ENCODE measurements around the gene FNTB. TPM values are rescaled to one million over a fixed set of nuclear protein-coding genes. Genes with fewer than 3 reads are reported as not detected.

FNTB gene
- total RNA-seq, 1 experiment from 2014 or later, result 20.7 TPM

DNA sequence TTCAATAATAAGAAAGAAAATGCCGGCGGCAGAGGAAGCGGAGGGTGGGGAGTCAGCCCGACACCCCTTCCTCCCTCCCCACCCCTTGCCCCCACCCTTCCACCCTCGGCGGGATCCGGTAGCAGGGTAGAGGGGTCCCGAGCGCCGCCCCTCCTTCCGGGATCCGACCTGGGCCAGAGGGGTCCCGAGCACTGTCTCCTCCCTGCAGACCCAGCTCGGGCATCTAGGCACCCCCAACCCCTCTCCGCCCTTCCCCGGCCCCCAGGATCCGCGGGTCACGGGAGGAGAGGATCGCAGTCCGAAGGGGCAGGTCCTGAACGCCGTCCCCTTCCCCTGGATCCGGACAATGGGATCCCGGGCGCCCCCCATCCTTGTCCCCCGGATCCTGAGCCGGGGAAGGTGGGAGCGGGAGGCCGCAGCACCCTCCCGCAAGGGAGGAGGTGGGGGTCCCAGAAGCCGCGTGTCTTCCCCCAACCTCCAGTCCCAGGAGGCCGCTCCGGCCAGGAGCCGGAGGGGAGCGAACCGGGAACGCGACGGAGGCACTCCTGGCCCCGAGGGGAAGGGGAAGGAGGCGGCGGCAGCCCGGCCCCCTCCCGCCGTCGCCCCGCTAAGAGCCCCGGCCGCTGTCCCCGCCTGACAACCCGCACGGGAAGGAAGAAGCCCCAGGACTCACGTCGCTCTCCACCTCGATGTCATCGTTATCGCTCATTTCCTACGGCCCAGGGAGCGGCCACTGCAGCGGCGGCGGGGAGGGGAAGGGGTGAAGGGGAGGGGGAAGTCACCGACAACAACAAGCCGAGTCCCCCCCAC, 115.1 kb downstream of the FNTB start:
- no peak overlapping the region for H3K14ac ChIP-seq (ENCODE audit: insufficient read depth, low read length)
- no peaks in the 10 kb centered on the region for H4K20me1 ChIP-seq (ENCODE audit: control insufficient read depth, insufficient read depth, insufficient read length)
- H3K27me3 Mint-ChIP-seq (ENCODE audit: low read depth), result peaks cover 11% of the 10 kb centered on the region
- peak overlapping the region; percentile 86 to 94 for H3K4me3 Mint-ChIP-seq
- no CpG with 5 or more reads among the region's 66 CpGs for WGBS (ENCODE audit: extremely low coverage, insufficient read length, low lambda C conversion rate)
- H3K9me3 Mint-ChIP-seq, result no peaks in the 10 kb centered on the region
- H2BK20ac ChIP-seq (ENCODE audit: low read depth, low read length, poor library complexity, severe bottlenecking), result no peak overlapping the region
- no peaks in the 10 kb centered on the region for H3K27me3 ChIP-seq (ENCODE audit: insufficient read depth, low read length)
- no peak overlapping the region for H3K23ac ChIP-seq (ENCODE audit: insufficient read length, low read depth, low read length)
- no peaks in the 10 kb centered on the region for H3K9me3 ChIP-seq (ENCODE audit: control insufficient read depth, low read depth, low read length)
- peaks cover 8% of the 10 kb centered on the region for H3K23me2 ChIP-seq (ENCODE audit: insufficient read length, low read depth, low read length, poor library complexity, severe bottlenecking)
- no peaks in the 10 kb centered on the region for H3K79me2 ChIP-seq (ENCODE audit: insufficient read depth, low read length)
- H3K56ac ChIP-seq (ENCODE audit: insufficient read length, low read depth, low read length), result no peak overlapping the region
- no peak overlapping the region for H2BK12ac ChIP-seq (ENCODE audit: insufficient read length, low read depth, low read length)
- peak overlapping the region; percentile 75 for H3K4me2 ChIP-seq (ENCODE audit: insufficient read depth, insufficient read length, low read length)
- H3K27ac Mint-ChIP-seq, result peak overlapping the region; percentile 81 to 94 (median 92); a peak in 6 of 7 replicates
- H3K4me1 ChIP-seq (ENCODE audit: insufficient read depth, low read length), result no peaks in the 10 kb centered on the region; the same call in 1 of the 2 replicates
- no peak overlapping the region for H3K27ac ChIP-seq (ENCODE audit: insufficient read length, low read depth, low read length)
- peak; percentile 39 for DNase-seq
- H3K18ac ChIP-seq (ENCODE audit: insufficient read length, low read depth, low read length), result no peak overlapping the region
- no peak overlapping the region for H2BK120ac ChIP-seq (ENCODE audit: low read depth, low read length, poor library complexity, severe bottlenecking)
- no peak overlapping the region for H4K8ac ChIP-seq (replicated peaks; ENCODE audit: insufficient read length, low read depth, low read length)
- no peak overlapping the region for H4K91ac ChIP-seq (ENCODE audit: insufficient read length, low read depth, low read length)
- no peak overlapping the region for H2BK15ac ChIP-seq (ENCODE audit: low read depth, low read length)
- peaks cover 4 to 25% (median 17%) of the 10 kb centered on the region in 3 experiments for H3K36me3 Mint-ChIP-seq (ENCODE audit: insufficient read depth in 1 of 3, low read depth in 3 of 3)
- no peak overlapping the region for H3K4ac ChIP-seq (ENCODE audit: low read depth, low read length)
- no peak for TF ChIP-seq CTCF (conservative IDR thresholded peaks at IDR 0.05)
- H4K5ac ChIP-seq (ENCODE audit: insufficient read length, low read depth, low read length), result no peak overlapping the region
- no peak overlapping the region for H3T11ph ChIP-seq (ENCODE audit: low read length)
- H3K4me1 Mint-ChIP-seq, result peaks cover 17 to 20% of the 10 kb centered on the region in 2 experiments
- no peak overlapping the region for H2AFZ ChIP-seq (ENCODE audit: low read length)
- H3K79me1 ChIP-seq (ENCODE audit: insufficient read depth, low read depth, low read length, poor library complexity, severe bottlenecking), result peaks cover 3% of the 10 kb centered on the region
- no peak overlapping the region for H2AK5ac ChIP-seq (ENCODE audit: insufficient read length, low read length)
- no peak overlapping the region for H2BK5ac ChIP-seq (ENCODE audit: insufficient read length, low read length)
- H3K9ac ChIP-seq (ENCODE audit: extremely low read depth, insufficient read length, low read length), result peak overlapping the region; percentile 21

Measured in H9 (cell line).